Large intestine (tissue), 3 donors: ENCODE data around the gene RASSF7. TPM values are rescaled to one million over a fixed set of nuclear protein-coding genes. Genes with fewer than 3 reads are reported as not detected.

Experiments
- DNase-seq, 2 donors: peaks; one replicate each; pipeline versions ENCODE4 v3.0.0 to v3.0.0-alpha.2; 2013
- H3K27ac ChIP-seq: one replicate; pipeline ENCODE4 v1.5.1; 2013; ENCODE audit warnings: low read length
- H3K27me3 ChIP-seq: 2 replicates; pipeline ENCODE4 v1.6.1; 2013; ENCODE audit warnings: low read length; ENCODE audit not compliant: control insufficient read depth, insufficient read depth
- H3K36me3 ChIP-seq: 2 replicates; pipeline ENCODE4 v1.6.1; 2013; ENCODE audit warnings: low read length; ENCODE audit not compliant: control insufficient read depth, insufficient read depth
- H3K4me1 ChIP-seq: one replicate; pipeline ENCODE4 v1.6.1; 2013; ENCODE audit warnings: low read length; ENCODE audit not compliant: control insufficient read depth, insufficient read depth
- H3K4me3 ChIP-seq: one replicate; pipeline ENCODE4 v1.5.1; 2013; ENCODE audit warnings: low read length
- H3K9me3 ChIP-seq: one replicate; pipeline ENCODE4 v1.6.1; 2013; ENCODE audit warnings: mild to moderate bottlenecking, low read depth, low read length, moderate library complexity; ENCODE audit not compliant: control insufficient read depth
- WGBS: methylation state at CpG from one replicate; pipeline ENCODE4 v1.1.5; 2013; ENCODE audit warnings: low lambda C conversion rate; ENCODE audit not compliant: insufficient coverage; 5-methylcytosine and 5-hydroxymethylcytosine counted together
- polyA plus RNA-seq: library from polyadenylated mRNA; unstranded; fragments of 120-200 nt; gene quantifications from one replicate; pipeline ENCODE4 v1.2.1, GENCODE V29; 2013

The RASSF7 gene
- polyA plus RNA-seq, 1 donor, result 45.4 TPM

GRCh38 chr11:539971-540481 is 20.7 kb upstream of the RASSF7 start:
- no peaks in the 10 kb centered on the region for H3K36me3 ChIP-seq
- H3K4me1 ChIP-seq, result peaks cover 17% of the 10 kb centered on the region
- no peak overlapping the region for H3K27ac ChIP-seq
- H3K4me3 ChIP-seq, result no peak overlapping the region
- peaks cover 22% of the 10 kb centered on the region for H3K27me3 ChIP-seq
- no CpG with 5 or more reads among the region's 8 CpGs for WGBS
- no peak for DNase-seq
- peaks cover 9% of the 10 kb centered on the region for H3K9me3 ChIP-seq

GRCh38 chr11:540583-541432 is 20.0 kb upstream of the RASSF7 start:
- peaks cover 22% of the 10 kb centered on the region for H3K27me3 ChIP-seq
- H3K4me1 ChIP-seq, result peaks cover 17% of the 10 kb centered on the region
- no peak for DNase-seq
- no peak overlapping the region for H3K4me3 ChIP-seq
- no peak overlapping the region for H3K27ac ChIP-seq
- H3K36me3 ChIP-seq, result no peaks in the 10 kb centered on the region
- peaks cover 9% of the 10 kb centered on the region for H3K9me3 ChIP-seq
- no CpG with 5 or more reads among the region's 23 CpGs for WGBS

- H3K27me3 ChIP-seq, result peaks cover 19% of the 10 kb centered on the region
- no CpG with 5 or more reads among the region's 20 CpGs for WGBS
- H3K36me3 ChIP-seq, result no peaks in the 10 kb centered on the region
- no peak overlapping the region for H3K4me3 ChIP-seq
- no peak overlapping the region for H3K27ac ChIP-seq
- DNase-seq, result no peak
- peaks cover 17% of the 10 kb centered on the region for H3K4me1 ChIP-seq
- peaks cover 9% of the 10 kb centered on the region for H3K9me3 ChIP-seq
Measured at GRCh38 chr11:541433-541885, 19.3 kb upstream of the RASSF7 start.

- Histone ChIP-seq H3K4me3 (no peak overlapping the region), H3K9me3 (no peaks in the 10 kb centered on the region), H3K4me1 (peaks cover 3% of the 10 kb centered on the region), H3K27me3 (no peaks in the 10 kb centered on the region), H3K27ac (no peak overlapping the region), H3K36me3 (no peaks in the 10 kb centered on the region)
- WGBS, result no CpG with 5 or more reads among the region's 5 CpGs
- DNase-seq, result no peak
Measured at GRCh38 chr11:544817-545166, 16.0 kb upstream of the RASSF7 start.

GRCh38 chr11:545171-545570 is 15.6 kb upstream of the RASSF7 start:
- WGBS, result no CpG with 5 or more reads among the region's 11 CpGs
- no peaks in the 10 kb centered on the region for H3K9me3 ChIP-seq
- no peaks in the 10 kb centered on the region for H3K27me3 ChIP-seq
- H3K4me3 ChIP-seq, result no peak overlapping the region
- no peaks in the 10 kb centered on the region for H3K36me3 ChIP-seq
- H3K27ac ChIP-seq, result no peak overlapping the region
- peaks cover 3% of the 10 kb centered on the region for H3K4me1 ChIP-seq
- DNase-seq, result no peak

- no peak for DNase-seq
- Histone ChIP-seq H3K4me1 (peaks cover 5% of the 10 kb centered on the region), H3K9me3 (no peaks in the 10 kb centered on the region), H3K27ac (no peak overlapping the region), H3K27me3 (peaks cover 7% of the 10 kb centered on the region), H3K4me3 (no peak overlapping the region), H3K36me3 (no peaks in the 10 kb centered on the region)
- no CpG with 5 or more reads among the region's 32 CpGs for WGBS
Measured at GRCh38 chr11:548700-549603, 11.8 kb upstream of the RASSF7 start.

GRCh38 chr11:550021-550745 is 10.6 kb upstream of the RASSF7 start:
- H3K27me3 ChIP-seq, result peaks cover 17% of the 10 kb centered on the region
- no CpG with 5 or more reads among the region's 25 CpGs for WGBS
- H3K9me3 ChIP-seq, result no peaks in the 10 kb centered on the region
- no peak overlapping the region for H3K4me3 ChIP-seq
- H3K27ac ChIP-seq, result no peak overlapping the region
- H3K36me3 ChIP-seq, result no peaks in the 10 kb centered on the region
- no peak for DNase-seq
- H3K4me1 ChIP-seq, result peaks cover 9% of the 10 kb centered on the region

- H3K27me3 ChIP-seq, result peaks cover 22% of the 10 kb centered on the region
- no CpG with 5 or more reads among the region's 5 CpGs for WGBS
- H3K27ac ChIP-seq, result no peak overlapping the region
Measured at GRCh38 chr11:550746-551085, 10.1 kb upstream of the RASSF7 start.

GRCh38 chr11:551131-551530 is 9.6 kb upstream of the RASSF7 start:
- WGBS, result no CpG with 5 or more reads among the region's 16 CpGs
- H3K27me3 ChIP-seq, result peaks cover 25% of the 10 kb centered on the region

More at GRCh38 chr11:550746-551085, 10.1 kb upstream of the RASSF7 start:
- H3K4me3 ChIP-seq, result no peak overlapping the region
- no peak for DNase-seq
- H3K4me1 ChIP-seq, result peaks cover 9% of the 10 kb centered on the region
- H3K36me3 ChIP-seq, result no peaks in the 10 kb centered on the region
- H3K9me3 ChIP-seq, result no peaks in the 10 kb centered on the region

GRCh38 chr11:551596-551995 is 9.2 kb upstream of the RASSF7 start:
- Histone ChIP-seq H3K27ac (no peak overlapping the region), H3K27me3 (peaks cover 30% of the 10 kb centered on the region), H3K36me3 (no peaks in the 10 kb centered on the region), H3K4me1 (peaks cover 9% of the 10 kb centered on the region), H3K9me3 (peaks cover 5% of the 10 kb centered on the region), H3K4me3 (no peak overlapping the region)
- DNase-seq, result no peak
- WGBS, result no CpG with 5 or more reads among the region's 12 CpGs

More at GRCh38 chr11:551131-551530, 9.6 kb upstream of the RASSF7 start:
- DNase-seq, result no peak
- no peak overlapping the region for H3K27ac ChIP-seq
- no peaks in the 10 kb centered on the region for H3K36me3 ChIP-seq
- peaks cover under 1% of the 10 kb centered on the region for H3K9me3 ChIP-seq
- H3K4me1 ChIP-seq, result peaks cover 9% of the 10 kb centered on the region
- H3K4me3 ChIP-seq, result no peak overlapping the region
